Endothelial cell of umbilical vein (primary cell): ENCODE data around the gene BANK1.

Experiments
- CTCF ChIP-seq, 2 donors: IDR thresholded peaks; 1 replicate in 1 of 2; 2 replicates in 1 of 2; pipeline ENCODE4 v1.5.1; 2011; ENCODE audit warnings: low read length in 2 of 2, mild to moderate bottlenecking in 2 of 2, moderate library complexity in 2 of 2, control low read depth in 1 of 2, inconsistent platforms in 1 of 2, low read depth in 1 of 2; ENCODE audit not compliant: insufficient read depth in 1 of 2; ENCODE audit errors: extremely low read depth in 1 of 2
- EZH2 ChIP-seq: IDR thresholded peaks from 2 replicates; pipeline ENCODE4 v1.6.1; 2012; ENCODE audit warnings: borderline replicate concordance, low read depth, mild to moderate bottlenecking, moderate library complexity, low read length, inconsistent platforms; ENCODE audit not compliant: severe bottlenecking
- FOS ChIP-seq: IDR thresholded peaks from 2 replicates; pipeline ENCODE4 v1.6.1; 2011; ENCODE audit warnings: mild to moderate bottlenecking, low read length, moderate library complexity, borderline replicate concordance; ENCODE audit not compliant: insufficient read depth
- GATA2 ChIP-seq: IDR thresholded peaks from 2 replicates; pipeline ENCODE4 v1.7.0; 2011; ENCODE audit warnings: low read depth, mild to moderate bottlenecking, moderate library complexity, mixed read lengths, low read length; ENCODE audit not compliant: insufficient read length, insufficient read depth
- JUN ChIP-seq: IDR thresholded peaks from 2 replicates; pipeline ENCODE4 v1.6.1; 2011; ENCODE audit warnings: borderline replicate concordance, low read depth; ENCODE audit not compliant: insufficient read length, insufficient read depth
- MAX ChIP-seq: IDR thresholded peaks from 2 replicates; pipeline ENCODE4 v1.6.1; 2011; ENCODE audit not compliant: insufficient read depth, insufficient read length
- MYC ChIP-seq: IDR thresholded peaks from one replicate; pipeline ENCODE4 v1.6.1; 2011; ENCODE audit warnings: mild to moderate bottlenecking, low read depth, low read length
- POLR2A ChIP-seq: IDR thresholded peaks from 2 replicates; pipeline ENCODE4 v1.6.1; 2012; ENCODE audit warnings: low read depth, mild to moderate bottlenecking, control low read depth, low read length
- POLR2AphosphoS5 ChIP-seq: IDR thresholded peaks from 2 replicates; pipeline ENCODE4 v1.6.1; 2012; ENCODE audit warnings: low read depth, mild to moderate bottlenecking, control low read depth, low read length, moderate library complexity; ENCODE audit not compliant: insufficient read depth

DNA sequence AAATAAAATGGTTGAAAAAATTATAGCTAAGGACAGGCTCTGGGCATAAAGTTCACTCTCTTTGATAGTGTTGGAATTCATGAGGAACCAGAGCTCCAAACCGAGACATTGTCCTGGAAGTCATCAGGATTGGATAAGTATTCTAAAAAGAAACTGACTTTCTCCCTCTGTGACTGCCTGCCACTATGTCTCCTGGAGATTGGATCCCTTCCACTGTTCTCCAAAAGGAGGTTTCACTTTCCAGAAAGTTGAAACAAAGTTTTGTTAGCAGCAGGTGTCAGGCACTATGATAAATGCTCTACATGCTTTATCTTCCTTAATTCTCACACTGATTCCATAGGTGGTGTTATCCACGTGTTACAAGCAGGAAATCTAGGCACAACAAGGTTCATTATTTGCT lies 16.8 kb downstream of the BANK1 start:
- no peak for TF ChIP-seq CTCF (IDR thresholded peaks at IDR 0.05; ENCODE audit: extremely low read depth in 1 of 2, insufficient read depth in 1 of 2, low read depth in 1 of 2, low read length in 2 of 2)
- no peak for TF ChIP-seq EZH2
- TF ChIP-seq GATA2, result no peak
- TF ChIP-seq POLR2A, result no peak
- TF ChIP-seq JUN, result no peak
- TF ChIP-seq POLR2AphosphoS5, result no peak
- TF ChIP-seq MYC, result no peak
- TF ChIP-seq MAX, result no peak
- no peak for TF ChIP-seq FOS
